Activated CD8-positive, alpha-beta T cell treated with anti-CD3 and anti-CD28 coated beads for 36 hours (primary cell): ENCODE results near the gene COG7. TPM values are rescaled to one million over a fixed set of nuclear protein-coding genes. Genes with fewer than 3 reads are reported as not detected.

Source experiments
- ATAC-seq: fragments of 200-7000 bp; cut with Tn5 transposase; one replicate; pipeline ENCODE4 v1.10.0; 2021; ENCODE audit warnings: mild to moderate bottlenecking, moderate library complexity
- CTCF ChIA-PET: fragments of 350-600 bp; sonication (Branson Sonifier 250); formaldehyde crosslinking; loops from one replicate; lab custom pipeline; 2021; ENCODE audit warnings: antibody characterized with exemption; lab: Charles Lee
- POLR2A ChIA-PET: fragments of 350-600 bp; sonication (Branson Sonifier 250); formaldehyde crosslinking; loops from one replicate; lab custom pipeline; 2021; ENCODE audit warnings: antibody characterized with exemption; lab: Charles Lee
- DNase-seq: peaks from one replicate; pipeline ENCODE4 v3.0.0-alpha.2; 2020
- H3K27ac Mint-ChIP-seq: one replicate; pipeline ENCODE4 v1.8.0; 2021; ENCODE audit warnings: mild to moderate bottlenecking, mixed read lengths
- H3K27me3 Mint-ChIP-seq: one replicate; pipeline ENCODE4 v1.8.0; 2021; ENCODE audit warnings: mixed read lengths
- H3K36me3 Mint-ChIP-seq: one replicate; pipeline ENCODE4 v1.8.0; 2021; ENCODE audit warnings: low read depth, mixed read lengths
- H3K4me1 Mint-ChIP-seq: one replicate; pipeline ENCODE4 v1.8.0; 2021; ENCODE audit warnings: low read depth, mixed read lengths
- H3K4me3 Mint-ChIP-seq: one replicate; pipeline ENCODE4 v1.8.0; 2021; ENCODE audit warnings: mild to moderate bottlenecking, moderate library complexity, mixed read lengths
- H3K9me3 Mint-ChIP-seq: one replicate; pipeline ENCODE4 v1.8.0; 2021; ENCODE audit warnings: mixed read lengths
- intact Hi-C: fragments of 100-400 bp; cut with micrococcal nuclease; formaldehyde crosslinking; loops from one replicate; pipeline ENCODE4 v1.10.0; 2022
- total RNA-seq, 2 experiments: library from RNA; stranded (reverse); gene quantifications; one replicate each; pipeline ENCODE4 v1.2.3, GENCODE V29; 2021
- TF ChIP-seq, protein P1 (sequence below): fragments of 200-600 bp; IDR thresholded peaks from one replicate; pipeline ENCODE4 v1.8.0; 2022; ENCODE audit warnings: antibody characterized with exemption, mild to moderate bottlenecking

The COG7 gene
- total RNA-seq, 2 experiments from 2014 or later = 16.4 to 16.7 TPM

DNA sequence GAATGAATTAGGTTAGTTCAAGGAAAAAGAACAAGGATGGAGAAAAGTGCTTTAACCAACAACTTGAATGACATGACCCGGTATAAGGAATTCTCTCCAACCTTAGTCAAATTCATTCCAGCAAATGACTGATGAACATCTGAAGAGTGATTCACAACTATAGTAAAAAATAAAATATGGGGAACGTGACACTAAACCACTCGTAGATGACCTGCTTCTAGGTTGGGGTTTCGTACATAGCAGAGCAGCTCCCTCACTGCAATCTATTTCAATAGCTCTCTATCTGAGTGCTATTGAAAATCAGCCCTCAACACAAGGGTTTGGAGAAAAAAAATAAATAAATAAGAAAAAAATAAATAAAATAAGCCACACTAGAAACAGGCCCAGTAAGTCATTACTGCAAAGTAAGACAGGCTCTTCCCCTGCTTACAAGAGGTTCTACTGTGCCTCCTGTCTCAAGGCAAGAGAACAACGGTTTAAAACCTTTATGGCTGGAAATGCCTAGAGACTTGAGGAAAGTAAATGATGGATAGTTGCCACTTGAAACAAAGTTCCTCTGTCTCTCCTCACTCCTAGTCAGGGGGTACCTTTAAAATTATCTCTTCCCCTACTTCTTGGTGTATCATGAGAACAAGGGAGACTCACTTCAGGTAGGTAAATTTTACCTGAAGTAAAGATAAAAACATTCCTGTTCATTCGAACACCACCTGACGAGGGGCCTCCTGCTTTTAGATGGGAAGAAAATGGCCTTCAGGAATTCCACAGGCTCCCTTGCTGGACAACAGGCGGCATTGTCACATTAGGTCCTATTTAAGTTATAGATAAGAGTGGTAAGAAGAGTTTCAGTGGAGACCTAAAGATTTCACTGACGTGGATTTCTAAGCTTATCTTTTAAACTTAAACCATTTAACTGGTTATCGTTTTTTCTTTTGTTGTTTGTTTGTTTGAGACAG lies 20.5 kb downstream of the COG7 start:
- intact Hi-C loops = loop anchor here (5.0 kb wide), 1 partner anchor 250 kb away; the partner anchor contains the start of gene SCNN1G
- Mint-ChIP-seq H3K27me3 (no peaks in the 10 kb centered on the region), H3K4me3 (no peak overlapping the region), H3K4me1 (peaks cover 2% of the 10 kb centered on the region), H3K9me3 (no peaks in the 10 kb centered on the region), H3K36me3 (peaks cover 18% of the 10 kb centered on the region), H3K27ac (no peak overlapping the region)
- CTCF ChIA-PET = interaction anchor here (0.9 to 7.0 kb wide), 9 partner anchors 7 to 254 kb away, joined by 3 to 113 read pairs (median 4); partner anchors contain the start of genes COG7 and SCNN1G
- no peak for ATAC-seq
- no peak for DNase-seq
- POLR2A ChIA-PET = no interaction called here
- TF ChIP-seq, protein P1, sequence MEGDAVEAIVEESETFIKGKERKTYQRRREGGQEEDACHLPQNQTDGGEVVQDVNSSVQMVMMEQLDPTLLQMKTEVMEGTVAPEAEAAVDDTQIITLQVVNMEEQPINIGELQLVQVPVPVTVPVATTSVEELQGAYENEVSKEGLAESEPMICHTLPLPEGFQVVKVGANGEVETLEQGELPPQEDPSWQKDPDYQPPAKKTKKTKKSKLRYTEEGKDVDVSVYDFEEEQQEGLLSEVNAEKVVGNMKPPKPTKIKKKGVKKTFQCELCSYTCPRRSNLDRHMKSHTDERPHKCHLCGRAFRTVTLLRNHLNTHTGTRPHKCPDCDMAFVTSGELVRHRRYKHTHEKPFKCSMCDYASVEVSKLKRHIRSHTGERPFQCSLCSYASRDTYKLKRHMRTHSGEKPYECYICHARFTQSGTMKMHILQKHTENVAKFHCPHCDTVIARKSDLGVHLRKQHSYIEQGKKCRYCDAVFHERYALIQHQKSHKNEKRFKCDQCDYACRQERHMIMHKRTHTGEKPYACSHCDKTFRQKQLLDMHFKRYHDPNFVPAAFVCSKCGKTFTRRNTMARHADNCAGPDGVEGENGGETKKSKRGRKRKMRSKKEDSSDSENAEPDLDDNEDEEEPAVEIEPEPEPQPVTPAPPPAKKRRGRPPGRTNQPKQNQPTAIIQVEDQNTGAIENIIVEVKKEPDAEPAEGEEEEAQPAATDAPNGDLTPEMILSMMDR = no peak

DNA sequence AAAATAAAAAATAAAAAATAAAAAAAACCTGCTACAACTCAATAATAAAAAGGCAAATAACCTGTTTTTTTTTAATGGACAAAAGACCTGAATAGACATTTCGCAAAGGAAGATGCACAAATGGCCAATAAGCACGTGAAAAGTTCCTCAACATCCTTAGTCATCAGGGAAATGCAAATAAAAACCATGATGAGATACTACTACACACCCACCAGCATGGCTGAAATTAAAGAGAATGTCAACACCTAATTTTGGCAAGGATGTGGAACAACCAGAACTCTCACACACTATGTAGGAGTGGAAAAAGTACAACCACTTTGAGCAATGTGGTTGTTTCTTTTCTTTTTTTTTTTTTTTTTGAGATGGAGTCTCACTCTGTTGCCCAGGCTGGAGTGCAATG lies 24.6 kb downstream of the COG7 start:
- Mint-ChIP-seq H3K27me3 (no peaks in the 10 kb centered on the region), H3K27ac (no peak overlapping the region), H3K4me1 (no peaks in the 10 kb centered on the region), H3K4me3 (no peak overlapping the region), H3K9me3 (no peaks in the 10 kb centered on the region), H3K36me3 (peaks cover 18% of the 10 kb centered on the region)
- POLR2A ChIA-PET = no interaction called here
- intact Hi-C loops = no loop called here
- CTCF ChIA-PET = no interaction called here
- no peak for ATAC-seq
- TF ChIP-seq, protein P1 = no peak
- DNase-seq = no peak

DNA sequence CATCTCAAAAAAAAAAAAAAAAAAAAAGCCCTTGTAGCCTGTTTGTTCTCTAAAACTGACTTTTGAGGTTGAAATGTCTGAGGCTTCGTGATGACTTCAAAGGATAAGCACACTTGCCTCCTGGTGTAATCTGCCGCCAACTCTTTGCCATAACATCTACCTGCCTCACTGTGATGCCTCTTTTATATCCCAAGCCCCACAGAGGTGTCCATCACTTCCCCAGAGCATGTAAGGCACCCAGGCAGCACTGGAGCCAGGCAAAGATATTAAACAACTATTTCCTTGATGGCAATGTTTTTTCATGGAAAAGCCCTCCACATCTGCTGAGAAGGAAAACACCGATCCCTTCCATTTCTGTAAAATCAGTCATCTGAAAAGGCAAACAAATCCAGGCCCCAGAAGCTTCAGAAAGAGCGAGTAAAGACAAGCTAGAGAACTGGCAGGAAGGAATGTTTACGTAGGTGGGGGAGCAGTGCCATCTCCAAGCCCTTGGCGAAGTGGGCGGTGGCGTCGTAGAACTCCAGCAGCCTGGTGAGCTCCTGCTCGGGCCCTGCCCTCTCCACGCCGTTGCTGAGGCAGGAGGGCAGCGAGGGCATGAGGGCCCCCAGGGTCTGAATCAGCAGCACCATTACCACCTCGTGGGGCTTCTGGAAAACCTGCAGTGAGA lies 28.6 kb downstream of the COG7 start:
- Mint-ChIP-seq H3K27me3 (no peaks in the 10 kb centered on the region), H3K4me1 (no peaks in the 10 kb centered on the region), H3K27ac (no peak overlapping the region), H3K4me3 (no peak overlapping the region), H3K9me3 (no peaks in the 10 kb centered on the region), H3K36me3 (peaks cover 12% of the 10 kb centered on the region)
- no peak for ATAC-seq
- DNase-seq = no peak
- ChIA-PET CTCF (interaction anchor here (4.7 kb wide), 1 partner anchor 11 kb away, joined by 44 read pairs; no protein-coding TSS in a partner anchor), POLR2A (interaction anchor here (1.4 kb wide), 1 partner anchor 10 kb away, joined by 3 read pairs; no protein-coding TSS in a partner anchor)
- intact Hi-C loops = no loop called here
- TF ChIP-seq, protein P1 = no peak

DNA sequence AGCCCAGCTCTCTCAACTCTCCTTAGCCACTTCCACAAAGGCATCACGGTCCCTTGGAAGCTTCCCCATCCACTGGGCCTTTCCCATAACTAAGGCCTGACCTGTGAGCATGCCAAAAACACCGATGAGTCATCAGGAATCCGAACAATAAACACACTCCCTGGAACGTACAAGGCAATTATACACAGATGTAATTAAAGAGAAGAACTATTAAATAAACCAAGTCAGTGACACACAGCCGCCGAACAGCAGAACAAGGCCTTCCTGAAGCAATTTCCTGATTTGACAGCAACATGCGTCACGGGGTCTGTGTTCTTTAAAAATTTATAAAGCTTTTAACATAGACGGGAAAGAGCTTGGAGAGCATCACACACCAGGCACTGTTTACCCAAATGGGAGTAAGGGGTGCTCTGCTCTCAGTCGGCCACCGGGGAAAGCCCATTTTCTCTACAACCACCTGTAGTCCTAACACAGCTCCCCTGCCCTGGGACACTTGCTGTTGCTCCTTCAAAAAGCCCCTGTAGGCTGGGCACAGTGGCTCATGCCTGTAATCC lies 29.4 kb downstream of the COG7 start:
- peaks cover 12% of the 10 kb centered on the region for H3K36me3 Mint-ChIP-seq
- CTCF ChIA-PET = interaction anchor here (4.7 kb wide), 1 partner anchor 11 kb away, joined by 44 read pairs; no protein-coding TSS in a partner anchor
- no peak for DNase-seq
- no peaks in the 10 kb centered on the region for H3K4me1 Mint-ChIP-seq
- no peaks in the 10 kb centered on the region for H3K27me3 Mint-ChIP-seq
- no peak overlapping the region for H3K27ac Mint-ChIP-seq
- intact Hi-C loops = no loop called here
- ATAC-seq = no peak
- no peak overlapping the region for H3K4me3 Mint-ChIP-seq
- TF ChIP-seq, protein P1 = no peak
- H3K9me3 Mint-ChIP-seq = no peaks in the 10 kb centered on the region
- POLR2A ChIA-PET = interaction anchor here (1.4 kb wide), 1 partner anchor 9 kb away, joined by 3 read pairs; no protein-coding TSS in a partner anchor
